ENCODE results near the gene KRTAP5-1. TPM values are rescaled to one million over a fixed set of nuclear protein-coding genes. Genes with fewer than 3 reads are reported as not detected.

The KRTAP5-1 gene
- total and polyA plus RNA-seq, 7 donors, result not detected

DNA sequence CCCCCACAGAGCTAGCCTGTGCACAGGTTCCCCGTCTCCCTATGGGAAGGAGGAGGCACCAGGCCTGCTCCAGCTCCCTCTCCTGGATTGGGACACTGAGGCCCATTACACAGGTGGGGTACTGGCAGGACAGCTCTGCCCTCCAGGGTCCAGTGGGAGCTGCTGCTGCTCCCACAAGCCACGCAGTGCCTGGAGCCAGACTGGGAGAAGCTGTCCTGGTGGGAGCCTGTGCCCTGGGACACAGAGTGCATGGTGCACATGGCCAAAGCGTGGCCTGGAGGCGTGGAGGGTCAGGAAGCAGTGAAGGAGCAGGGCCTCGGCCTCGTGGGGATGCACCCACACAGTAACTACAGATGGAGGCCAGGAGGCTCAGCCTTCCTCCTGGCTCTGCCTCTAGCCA is 40.5 kb downstream of the KRTAP5-1 start:
- Histone ChIP-seq H3K27ac (no peak overlapping the region), H3K4me1 (peaks cover 0 to 31% (median 27%) of the 10 kb centered on the region in 4 donors), H3K4me3 (no peak overlapping the region), H3K36me3 (no peaks in the 10 kb centered on the region), H3K9me3 (no peaks in the 10 kb centered on the region), H3K27me3 (peaks cover 7 to 29% (median 23%) of the 10 kb centered on the region in 3 donors)
- TF ChIP-seq POLR2A (IDR thresholded peaks at IDR 0.05) (no peak), POLR2AphosphoS5 (IDR thresholded peaks at IDR 0.05) (no peak), EP300 (IDR thresholded peaks at IDR 0.05) (no peak)
- TF ChIP-seq, protein P1, sequence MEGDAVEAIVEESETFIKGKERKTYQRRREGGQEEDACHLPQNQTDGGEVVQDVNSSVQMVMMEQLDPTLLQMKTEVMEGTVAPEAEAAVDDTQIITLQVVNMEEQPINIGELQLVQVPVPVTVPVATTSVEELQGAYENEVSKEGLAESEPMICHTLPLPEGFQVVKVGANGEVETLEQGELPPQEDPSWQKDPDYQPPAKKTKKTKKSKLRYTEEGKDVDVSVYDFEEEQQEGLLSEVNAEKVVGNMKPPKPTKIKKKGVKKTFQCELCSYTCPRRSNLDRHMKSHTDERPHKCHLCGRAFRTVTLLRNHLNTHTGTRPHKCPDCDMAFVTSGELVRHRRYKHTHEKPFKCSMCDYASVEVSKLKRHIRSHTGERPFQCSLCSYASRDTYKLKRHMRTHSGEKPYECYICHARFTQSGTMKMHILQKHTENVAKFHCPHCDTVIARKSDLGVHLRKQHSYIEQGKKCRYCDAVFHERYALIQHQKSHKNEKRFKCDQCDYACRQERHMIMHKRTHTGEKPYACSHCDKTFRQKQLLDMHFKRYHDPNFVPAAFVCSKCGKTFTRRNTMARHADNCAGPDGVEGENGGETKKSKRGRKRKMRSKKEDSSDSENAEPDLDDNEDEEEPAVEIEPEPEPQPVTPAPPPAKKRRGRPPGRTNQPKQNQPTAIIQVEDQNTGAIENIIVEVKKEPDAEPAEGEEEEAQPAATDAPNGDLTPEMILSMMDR (IDR thresholded peaks at IDR 0.05), result no peak
- intact Hi-C loops (cut with DNase I), result no loop called here
- 85 to 89% methylated on average over 6 of the region's 6 CpGs for WGBS, 2 donors
- DNase-seq, result no peak

DNA sequence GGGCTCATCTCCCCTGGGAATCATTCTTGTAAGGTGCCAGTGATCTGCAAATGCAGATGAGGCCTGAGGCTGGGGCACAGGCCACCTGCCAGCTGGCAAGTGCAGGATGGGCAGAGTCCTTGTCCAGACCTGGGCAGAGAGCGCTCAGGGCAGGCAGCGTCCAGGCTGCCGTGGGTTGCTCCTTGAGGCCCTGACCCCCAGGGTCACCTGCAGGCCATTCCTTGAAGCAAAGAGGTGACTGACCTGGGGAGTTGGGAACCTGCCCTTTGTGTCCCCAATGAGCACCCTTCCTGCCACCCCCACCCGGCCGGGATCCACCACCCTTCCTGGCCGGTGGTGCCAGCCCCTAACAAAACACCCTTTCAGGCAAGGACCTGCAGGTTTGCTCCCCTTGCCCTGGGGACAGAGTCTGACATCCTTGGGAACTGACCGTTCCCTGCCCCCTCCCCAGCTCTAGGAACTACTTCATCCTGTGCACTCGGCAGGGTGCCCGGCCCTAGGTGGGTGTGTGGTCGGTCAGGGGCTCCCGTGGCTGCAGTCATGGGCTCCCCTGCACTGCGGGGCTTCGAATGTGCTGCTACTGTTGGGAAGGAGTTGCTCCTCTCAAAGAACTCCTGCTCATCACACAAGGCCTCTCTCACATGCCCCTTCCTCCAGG is 41.3 kb downstream of the KRTAP5-1 start:
- no peak overlapping the region for H3K27ac ChIP-seq
- peaks cover 7 to 29% (median 23%) of the 10 kb centered on the region in 3 donors for H3K27me3 ChIP-seq
- WGBS, 2 donors, result 86% methylated on average over 13 of the region's 13 CpGs
- no peaks in the 10 kb centered on the region for H3K36me3 ChIP-seq
- H3K4me3 ChIP-seq, result no peak overlapping the region
- intact Hi-C loops (cut with DNase I), result no loop called here
- DNase-seq, result no peak
- no peak for TF ChIP-seq POLR2AphosphoS5 (IDR thresholded peaks at IDR 0.05)
- no peak for TF ChIP-seq EP300 (IDR thresholded peaks at IDR 0.05)
- no peak for TF ChIP-seq POLR2A (IDR thresholded peaks at IDR 0.05)
- TF ChIP-seq, protein P1 (IDR thresholded peaks at IDR 0.05), result no peak
- H3K4me1 ChIP-seq, result peaks cover 0 to 27% (median 25%) of the 10 kb centered on the region in 4 donors
- no peaks in the 10 kb centered on the region for H3K9me3 ChIP-seq

DNA sequence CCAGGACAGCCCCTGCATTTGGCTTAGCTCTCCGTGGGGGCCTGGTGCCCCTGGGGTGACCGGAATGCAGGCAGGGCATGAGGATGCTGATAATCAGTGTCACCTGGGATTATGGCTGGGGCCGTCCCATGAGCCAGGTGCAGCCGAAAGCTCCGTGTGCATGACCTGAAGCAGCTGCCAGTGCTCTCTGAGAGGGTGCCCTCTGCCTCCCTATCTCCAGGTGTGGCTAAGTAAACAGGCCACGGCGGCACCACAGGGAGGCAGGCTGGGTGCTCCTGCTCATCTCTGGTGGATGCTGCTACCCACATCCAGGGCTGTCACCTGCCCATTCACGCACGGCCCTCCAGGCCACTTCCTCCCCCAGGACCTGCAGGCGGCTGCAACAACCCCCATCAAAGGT is 42.8 kb downstream of the KRTAP5-1 start:
- Histone ChIP-seq H3K4me1 (peaks cover 0 to 15% (median 11%) of the 10 kb centered on the region in 4 donors), H3K9me3 (no peaks in the 10 kb centered on the region), H3K27ac (no peak overlapping the region), H3K36me3 (no peaks in the 10 kb centered on the region), H3K27me3 (peaks cover 7 to 29% (median 16%) of the 10 kb centered on the region in 3 donors), H3K4me3 (no peak overlapping the region)
- intact Hi-C loops (cut with DNase I), result no loop called here
- 20 to 55% methylated on average over 10 of the region's 10 CpGs for WGBS, 2 donors
- TF ChIP-seq EP300 (IDR thresholded peaks at IDR 0.05) (no peak), POLR2A (IDR thresholded peaks at IDR 0.05) (no peak), POLR2AphosphoS5 (IDR thresholded peaks at IDR 0.05) (no peak)
- TF ChIP-seq, protein P1 (IDR thresholded peaks at IDR 0.05), result no peak
- no peak for DNase-seq

DNA sequence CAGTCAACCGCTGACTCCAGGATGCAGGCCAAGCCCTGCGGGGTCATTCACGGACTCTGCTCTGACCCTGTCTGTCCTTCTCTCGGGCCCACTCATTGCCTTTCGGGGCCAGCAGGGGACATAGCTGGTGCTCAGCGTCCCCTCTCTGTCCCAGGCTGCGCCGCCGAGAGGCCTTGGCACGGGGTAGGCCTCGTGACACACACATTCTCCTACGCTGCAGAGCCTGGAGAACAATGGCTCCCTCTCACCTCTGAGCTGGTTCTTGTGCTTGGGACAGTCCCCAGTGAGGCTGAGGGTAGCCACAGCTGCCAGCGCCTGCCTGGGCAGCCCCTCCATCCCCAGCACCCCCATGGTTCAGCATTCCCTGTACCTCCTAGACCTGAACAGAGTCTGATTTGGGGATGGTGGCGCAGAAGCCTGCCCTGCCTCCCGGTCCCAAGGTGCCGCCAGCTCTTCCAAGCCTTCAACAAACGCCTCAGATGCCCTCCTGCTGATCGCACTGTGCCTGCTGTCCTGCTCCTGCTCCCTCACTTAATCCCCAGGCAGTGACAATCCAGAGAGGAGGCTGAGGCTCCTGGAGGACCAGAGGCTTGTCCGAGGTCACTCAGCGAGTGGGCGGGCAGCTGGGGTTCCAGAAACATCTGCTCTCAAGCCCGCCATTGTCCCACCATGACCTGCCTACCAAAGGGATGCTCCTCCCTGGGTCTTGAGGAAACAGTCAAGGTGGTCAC is 43.4 kb downstream of the KRTAP5-1 start:
- DNase-seq, result no peak
- Histone ChIP-seq H3K36me3 (no peaks in the 10 kb centered on the region), H3K27me3 (peaks cover 7 to 23% (median 9%) of the 10 kb centered on the region in 3 donors), H3K4me3 (no peak overlapping the region), H3K27ac (no peak overlapping the region), H3K9me3 (no peaks in the 10 kb centered on the region), H3K4me1 (peaks cover 0 to 10% (median 5%) of the 10 kb centered on the region in 4 donors)
- intact Hi-C loops (cut with DNase I), result no loop called here
- TF ChIP-seq POLR2AphosphoS5 (IDR thresholded peaks at IDR 0.05) (no peak), EP300 (IDR thresholded peaks at IDR 0.05) (no peak), POLR2A (IDR thresholded peaks at IDR 0.05) (no peak)
- TF ChIP-seq, protein P1 (IDR thresholded peaks at IDR 0.05), result no peak
- WGBS, 2 donors, result 81 to 83% methylated on average over 22 of the region's 22 CpGs

Measured in sigmoid colon (tissue), 7 donors.